Measurements from ENCODE around the gene DEFB124.

DNA sequence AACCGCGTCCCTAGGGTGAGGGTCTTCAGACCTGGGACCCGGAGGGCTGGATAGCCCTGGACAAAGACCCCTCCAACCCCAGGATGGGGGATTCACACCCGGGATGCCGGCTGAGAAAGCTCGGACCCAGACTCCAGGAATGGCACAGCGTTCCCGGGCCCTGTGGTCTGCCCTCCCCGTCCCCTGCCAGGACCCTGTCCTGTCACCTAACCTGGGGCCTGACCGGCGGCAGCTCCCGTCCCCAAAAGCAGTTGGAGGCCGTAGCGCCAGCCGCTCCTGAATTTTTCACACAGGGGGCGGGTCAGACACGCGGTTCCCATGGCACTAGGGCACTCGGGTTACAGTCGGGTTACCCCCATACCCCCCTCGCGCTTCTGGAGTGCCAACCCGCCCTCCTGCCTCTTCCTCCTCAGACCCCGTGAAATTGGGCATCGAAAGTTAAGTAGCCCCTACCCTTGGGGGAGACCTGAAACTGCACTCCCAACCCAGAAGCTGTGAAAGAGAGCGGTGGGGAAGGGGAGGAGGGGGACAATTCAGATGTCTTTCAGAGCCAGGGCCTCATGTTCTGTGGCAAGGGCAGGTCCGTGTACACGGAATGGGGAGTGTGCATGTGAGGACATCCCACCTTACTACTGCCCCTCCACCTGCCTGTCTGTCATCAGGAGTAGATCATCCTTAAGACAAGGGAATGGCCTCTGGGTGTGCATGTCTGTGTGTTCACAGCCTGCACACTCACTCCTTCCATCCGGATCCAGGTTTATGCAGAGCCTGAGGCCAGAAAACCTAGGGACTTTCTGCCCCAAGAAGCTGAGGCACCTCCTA is 756 bp upstream of the DEFB124 start:
- TF ChIP-seq, protein P1, sequence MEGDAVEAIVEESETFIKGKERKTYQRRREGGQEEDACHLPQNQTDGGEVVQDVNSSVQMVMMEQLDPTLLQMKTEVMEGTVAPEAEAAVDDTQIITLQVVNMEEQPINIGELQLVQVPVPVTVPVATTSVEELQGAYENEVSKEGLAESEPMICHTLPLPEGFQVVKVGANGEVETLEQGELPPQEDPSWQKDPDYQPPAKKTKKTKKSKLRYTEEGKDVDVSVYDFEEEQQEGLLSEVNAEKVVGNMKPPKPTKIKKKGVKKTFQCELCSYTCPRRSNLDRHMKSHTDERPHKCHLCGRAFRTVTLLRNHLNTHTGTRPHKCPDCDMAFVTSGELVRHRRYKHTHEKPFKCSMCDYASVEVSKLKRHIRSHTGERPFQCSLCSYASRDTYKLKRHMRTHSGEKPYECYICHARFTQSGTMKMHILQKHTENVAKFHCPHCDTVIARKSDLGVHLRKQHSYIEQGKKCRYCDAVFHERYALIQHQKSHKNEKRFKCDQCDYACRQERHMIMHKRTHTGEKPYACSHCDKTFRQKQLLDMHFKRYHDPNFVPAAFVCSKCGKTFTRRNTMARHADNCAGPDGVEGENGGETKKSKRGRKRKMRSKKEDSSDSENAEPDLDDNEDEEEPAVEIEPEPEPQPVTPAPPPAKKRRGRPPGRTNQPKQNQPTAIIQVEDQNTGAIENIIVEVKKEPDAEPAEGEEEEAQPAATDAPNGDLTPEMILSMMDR (IDR thresholded peaks at IDR 0.05) = no peak
- TF ChIP-seq POLR2AphosphoS5 (IDR thresholded peaks at IDR 0.05; ENCODE audit: low read depth, low read length) (no peak), SIN3A (IDR thresholded peaks at IDR 0.05; ENCODE audit: borderline replicate concordance, insufficient read depth, low read depth, low read length) (no peak)
- TF ChIP-seq, protein P2, sequence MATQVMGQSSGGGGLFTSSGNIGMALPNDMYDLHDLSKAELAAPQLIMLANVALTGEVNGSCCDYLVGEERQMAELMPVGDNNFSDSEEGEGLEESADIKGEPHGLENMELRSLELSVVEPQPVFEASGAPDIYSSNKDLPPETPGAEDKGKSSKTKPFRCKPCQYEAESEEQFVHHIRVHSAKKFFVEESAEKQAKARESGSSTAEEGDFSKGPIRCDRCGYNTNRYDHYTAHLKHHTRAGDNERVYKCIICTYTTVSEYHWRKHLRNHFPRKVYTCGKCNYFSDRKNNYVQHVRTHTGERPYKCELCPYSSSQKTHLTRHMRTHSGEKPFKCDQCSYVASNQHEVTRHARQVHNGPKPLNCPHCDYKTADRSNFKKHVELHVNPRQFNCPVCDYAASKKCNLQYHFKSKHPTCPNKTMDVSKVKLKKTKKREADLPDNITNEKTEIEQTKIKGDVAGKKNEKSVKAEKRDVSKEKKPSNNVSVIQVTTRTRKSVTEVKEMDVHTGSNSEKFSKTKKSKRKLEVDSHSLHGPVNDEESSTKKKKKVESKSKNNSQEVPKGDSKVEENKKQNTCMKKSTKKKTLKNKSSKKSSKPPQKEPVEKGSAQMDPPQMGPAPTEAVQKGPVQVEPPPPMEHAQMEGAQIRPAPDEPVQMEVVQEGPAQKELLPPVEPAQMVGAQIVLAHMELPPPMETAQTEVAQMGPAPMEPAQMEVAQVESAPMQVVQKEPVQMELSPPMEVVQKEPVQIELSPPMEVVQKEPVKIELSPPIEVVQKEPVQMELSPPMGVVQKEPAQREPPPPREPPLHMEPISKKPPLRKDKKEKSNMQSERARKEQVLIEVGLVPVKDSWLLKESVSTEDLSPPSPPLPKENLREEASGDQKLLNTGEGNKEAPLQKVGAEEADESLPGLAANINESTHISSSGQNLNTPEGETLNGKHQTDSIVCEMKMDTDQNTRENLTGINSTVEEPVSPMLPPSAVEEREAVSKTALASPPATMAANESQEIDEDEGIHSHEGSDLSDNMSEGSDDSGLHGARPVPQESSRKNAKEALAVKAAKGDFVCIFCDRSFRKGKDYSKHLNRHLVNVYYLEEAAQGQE (IDR thresholded peaks at IDR 0.05; ENCODE audit: insufficient read depth in 1 of 2, low read depth in 2 of 2, low read length in 1 of 2) = no peak

Measured in Panc1 (cell line).